BLaER1 (cell line): ENCODE data around the gene IQSEC1.

Experiments used
- H3K27ac ChIP-seq: shearing (Covaris generic); formaldehyde crosslinking; 2 replicates; pipeline ENCODE4 v1.8.1; 2022
- H3K27me3 ChIP-seq: shearing (Covaris generic); formaldehyde crosslinking; 2 replicates; pipeline ENCODE4 v1.8.1; 2022
- H3K36me3 ChIP-seq: shearing (Covaris generic); formaldehyde crosslinking; 2 replicates; pipeline ENCODE4 v1.8.1; 2022
- H3K4me1 ChIP-seq: shearing (Covaris generic); formaldehyde crosslinking; 2 replicates; pipeline ENCODE4 v1.8.1; 2022
- H3K4me2 ChIP-seq: shearing (Covaris generic); formaldehyde crosslinking; 2 replicates; pipeline ENCODE4 v1.8.1; 2022
- H3K4me3 ChIP-seq: shearing (Covaris generic); formaldehyde crosslinking; 2 replicates; pipeline ENCODE4 v1.8.1; 2022
- H3K9ac ChIP-seq: shearing (Covaris generic); formaldehyde crosslinking; 2 replicates; pipeline ENCODE4 v1.8.1; 2022
- H3K9me3 ChIP-seq: shearing (Covaris generic); formaldehyde crosslinking; 2 replicates; pipeline ENCODE4 v1.8.1; 2022
- H4K20me1 ChIP-seq: shearing (Covaris generic); formaldehyde crosslinking; 2 replicates; pipeline ENCODE4 v1.8.1; 2022
- Cebpa-rat ChIP-seq: shearing (Covaris generic); IDR thresholded peaks from 2 replicates; pipeline ENCODE4 v1.8.1; 2022

Gene IQSEC1

GRCh38 chr3:12914088-12914487 is 159.1 kb downstream of the IQSEC1 start:
- Histone ChIP-seq H3K27me3 (no peaks in the 10 kb centered on the region), H3K9ac (0 out of 2 replicates have a peak overlapping the region, but pooled peaks have one; percentile 5), H3K36me3 (peaks cover 94% of the 10 kb centered on the region), H3K4me2 (peak overlapping the region; percentile 67), H3K9me3 (no peaks in the 10 kb centered on the region), H3K4me3 (no peak overlapping the region), H3K4me1 (peaks cover 71% of the 10 kb centered on the region), H3K27ac (no peak overlapping the region), H4K20me1 (peaks cover 100% of the 10 kb centered on the region)
- no peak for TF ChIP-seq Cebpa-rat

DNA sequence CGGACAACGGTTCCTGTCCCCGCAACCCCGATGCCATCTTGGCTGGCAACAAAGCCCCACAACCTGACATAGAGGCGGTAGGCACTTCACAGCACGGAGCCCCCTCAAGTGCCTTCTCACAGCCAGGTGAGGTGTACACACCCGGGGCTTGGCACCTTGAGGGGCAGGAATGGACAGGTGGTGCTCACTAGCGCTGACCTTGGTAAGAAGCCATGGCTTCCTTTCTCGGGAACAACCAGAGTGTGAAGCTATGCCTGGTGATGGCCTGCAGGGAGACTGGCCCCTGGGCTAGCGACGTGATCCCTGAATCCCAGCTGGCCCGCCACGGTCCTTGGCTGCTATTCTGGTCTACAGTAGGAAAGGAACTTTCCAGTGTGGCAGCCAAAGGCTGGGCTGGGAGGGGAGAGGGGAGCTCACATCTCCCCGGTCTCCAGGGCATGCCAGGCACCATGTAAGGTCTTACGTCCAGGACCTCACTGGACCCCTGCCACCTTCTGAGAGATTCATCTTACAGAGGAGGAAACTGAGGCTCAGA is 161.3 kb downstream of the IQSEC1 start:
- H3K4me1 ChIP-seq = peaks cover 60% of the 10 kb centered on the region
- H3K4me3 ChIP-seq = no peak overlapping the region
- H3K9ac ChIP-seq = no peak overlapping the region
- no peak overlapping the region for H3K27ac ChIP-seq
- H3K9me3 ChIP-seq = no peaks in the 10 kb centered on the region
- peaks cover 100% of the 10 kb centered on the region for H4K20me1 ChIP-seq
- peaks cover 95% of the 10 kb centered on the region for H3K36me3 ChIP-seq
- H3K27me3 ChIP-seq = no peaks in the 10 kb centered on the region
- peak overlapping the region; percentile 67; the same call in 1 of the 2 replicates for H3K4me2 ChIP-seq
- TF ChIP-seq Cebpa-rat = no peak

GRCh38 chr3:12910356-12911099 is 162.7 kb downstream of the IQSEC1 start:
- Histone ChIP-seq H3K4me2 (no peak overlapping the region), H3K9ac (no peak overlapping the region), H3K4me3 (no peak overlapping the region), H4K20me1 (peaks cover 100% of the 10 kb centered on the region), H3K9me3 (no peaks in the 10 kb centered on the region), H3K27me3 (no peaks in the 10 kb centered on the region), H3K36me3 (peaks cover 100% of the 10 kb centered on the region), H3K27ac (no peak overlapping the region), H3K4me1 (peaks cover 60% of the 10 kb centered on the region)
- TF ChIP-seq Cebpa-rat = no peak

DNA sequence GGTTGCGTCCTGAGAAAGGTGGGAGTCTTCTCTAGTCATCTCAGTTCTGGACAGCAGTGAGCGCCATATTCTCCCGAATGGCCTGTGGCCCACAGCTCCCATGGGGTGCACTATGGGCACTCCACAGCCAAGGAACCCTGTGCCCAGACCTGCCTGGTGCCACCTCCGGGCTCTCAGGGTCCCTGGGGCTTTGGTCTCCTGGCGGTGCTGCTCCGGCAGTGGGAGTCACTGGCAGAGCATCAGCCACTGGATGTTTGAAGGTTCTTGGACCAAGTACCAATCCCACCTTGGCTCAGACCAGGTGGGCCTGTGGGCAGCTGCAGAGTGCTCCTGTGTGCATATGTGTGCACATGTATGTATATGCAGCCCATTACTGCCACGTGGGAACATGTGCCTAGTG is 163.5 kb downstream of the IQSEC1 start:
- Histone ChIP-seq H3K4me3 (no peak overlapping the region), H4K20me1 (peaks cover 100% of the 10 kb centered on the region), H3K4me2 (no peak overlapping the region), H3K36me3 (peaks cover 100% of the 10 kb centered on the region), H3K9ac (no peak overlapping the region), H3K27ac (no peak overlapping the region), H3K4me1 (peaks cover 60% of the 10 kb centered on the region), H3K9me3 (no peaks in the 10 kb centered on the region), H3K27me3 (no peaks in the 10 kb centered on the region)
- no peak for TF ChIP-seq Cebpa-rat

DNA sequence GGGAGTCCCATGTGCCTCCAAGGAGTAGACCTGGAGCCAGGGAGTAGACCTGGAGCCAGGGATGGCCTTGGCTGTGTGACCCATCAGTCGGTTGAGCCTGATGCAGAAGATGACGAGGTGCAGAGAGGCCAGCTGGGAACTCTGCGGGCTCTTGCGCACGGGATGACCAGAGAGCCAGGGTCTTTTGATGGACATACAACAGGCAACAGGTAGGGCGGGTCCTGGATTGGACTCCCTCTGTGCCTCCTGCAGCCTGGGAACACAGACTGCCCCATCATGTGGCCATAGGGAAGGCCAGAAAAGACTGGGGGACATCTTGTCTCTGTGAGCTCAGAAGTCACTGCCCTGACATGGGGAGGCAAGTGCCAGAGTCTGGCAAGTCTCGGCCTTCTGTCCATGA is 164.4 kb downstream of the IQSEC1 start:
- Histone ChIP-seq H4K20me1 (peaks cover 100% of the 10 kb centered on the region), H3K27me3 (no peaks in the 10 kb centered on the region), H3K4me3 (no peak overlapping the region), H3K36me3 (peaks cover 100% of the 10 kb centered on the region), H3K4me1 (peaks cover 60% of the 10 kb centered on the region), H3K9ac (no peak overlapping the region), H3K9me3 (no peaks in the 10 kb centered on the region), H3K4me2 (no peak overlapping the region), H3K27ac (no peak overlapping the region)
- no peak for TF ChIP-seq Cebpa-rat

- no peak overlapping the region for H3K27ac ChIP-seq
- H3K4me2 ChIP-seq = no peak overlapping the region
- H3K36me3 ChIP-seq = peaks cover 100% of the 10 kb centered on the region
- H3K9me3 ChIP-seq = no peaks in the 10 kb centered on the region
- TF ChIP-seq Cebpa-rat = no peak
- H4K20me1 ChIP-seq = peaks cover 100% of the 10 kb centered on the region
- no peak overlapping the region for H3K9ac ChIP-seq
- peaks cover 60% of the 10 kb centered on the region for H3K4me1 ChIP-seq
- no peak overlapping the region for H3K4me3 ChIP-seq
- H3K27me3 ChIP-seq = no peaks in the 10 kb centered on the region
Observed at GRCh38 chr3:12908136-12908730, 165.0 kb downstream of the IQSEC1 start.

GRCh38 chr3:12907729-12908128 is 165.5 kb downstream of the IQSEC1 start:
- Histone ChIP-seq H3K4me1 (peaks cover 60% of the 10 kb centered on the region), H3K9me3 (no peaks in the 10 kb centered on the region), H3K4me3 (no peak overlapping the region), H3K36me3 (peaks cover 95% of the 10 kb centered on the region), H3K9ac (no peak overlapping the region), H4K20me1 (peaks cover 100% of the 10 kb centered on the region), H3K27me3 (no peaks in the 10 kb centered on the region), H3K4me2 (0 out of 2 replicates have a peak overlapping the region, but pooled peaks have one; percentile 86), H3K27ac (no peak overlapping the region; the same call in 1 of the 2 replicates)
- TF ChIP-seq Cebpa-rat = no peak

DNA sequence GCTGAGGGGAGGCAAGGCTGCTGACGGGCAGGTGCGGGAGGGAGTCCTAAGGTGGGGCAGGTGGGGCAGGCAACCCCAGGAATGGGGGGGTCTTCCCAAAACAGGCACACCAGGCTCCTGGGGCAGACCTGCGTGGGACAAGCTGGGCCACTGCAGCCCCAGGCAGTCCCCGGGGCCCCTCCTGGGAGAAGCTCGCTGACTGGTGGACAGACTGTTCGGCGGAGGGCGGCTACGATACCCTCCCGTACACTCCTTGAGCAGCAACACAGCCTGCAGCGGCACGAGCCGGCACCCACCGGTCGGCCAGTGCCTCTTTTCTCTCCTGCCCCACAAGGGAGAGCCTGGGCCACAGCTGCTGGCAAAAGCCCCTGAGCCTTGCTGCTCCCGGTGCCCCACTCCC is 165.9 kb downstream of the IQSEC1 start:
- peaks cover 90% of the 10 kb centered on the region for H3K36me3 ChIP-seq
- no peaks in the 10 kb centered on the region for H3K9me3 ChIP-seq
- H3K4me1 ChIP-seq = peaks cover 60% of the 10 kb centered on the region
- H3K9ac ChIP-seq = no peak overlapping the region
- TF ChIP-seq Cebpa-rat = no peak
- peak overlapping the region; percentile 86 for H3K4me2 ChIP-seq
- no peak overlapping the region; the same call in 1 of the 2 replicates for H3K27ac ChIP-seq
- H4K20me1 ChIP-seq = peaks cover 100% of the 10 kb centered on the region
- no peak overlapping the region for H3K4me3 ChIP-seq
- H3K27me3 ChIP-seq = no peaks in the 10 kb centered on the region

GRCh38 chr3:12906916-12907290 is 166.3 kb downstream of the IQSEC1 start:
- no peak overlapping the region for H3K4me3 ChIP-seq
- peaks cover 100% of the 10 kb centered on the region for H4K20me1 ChIP-seq
- H3K9me3 ChIP-seq = no peaks in the 10 kb centered on the region
- H3K4me2 ChIP-seq = peak overlapping the region; percentile 86
- peaks cover 87% of the 10 kb centered on the region for H3K36me3 ChIP-seq
- no peak for TF ChIP-seq Cebpa-rat
- no peak overlapping the region for H3K9ac ChIP-seq
- no peaks in the 10 kb centered on the region for H3K27me3 ChIP-seq
- peak overlapping the region; percentile 8; the same call in 1 of the 2 replicates for H3K27ac ChIP-seq
- peaks cover 60% of the 10 kb centered on the region for H3K4me1 ChIP-seq
